Colonic mucosa (tissue), 4 donors: ENCODE data around the gene ALPK1. TPM values are rescaled to one million over a fixed set of nuclear protein-coding genes. Genes with fewer than 3 reads are reported as not detected.

Experiments
- DNase-seq: peaks from one replicate; pipeline ENCODE4 v3.0.0-alpha.2; 2020
- H3K27ac ChIP-seq: fragments of 200-600 bp; one replicate; pipeline ENCODE4 v1.8.0; 2021
- H3K27me3 ChIP-seq: fragments of 200-600 bp; one replicate; pipeline ENCODE4 v1.8.0; 2021
- H3K36me3 ChIP-seq: fragments of 200-600 bp; one replicate; pipeline ENCODE4 v1.8.0; 2021
- H3K4me1 ChIP-seq: fragments of 200-600 bp; one replicate; pipeline ENCODE4 v1.8.0; 2021; ENCODE audit warnings: mild to moderate bottlenecking
- H3K4me3 ChIP-seq: fragments of 200-600 bp; one replicate; pipeline ENCODE4 v1.8.0; 2021
- H3K9ac ChIP-seq, 2 donors: one replicate each; pipeline ENCODE4 v1.7.0; 2013; ENCODE audit warnings: control low read depth in 2 of 2, low read depth in 2 of 2, low read length in 2 of 2
- H3K9me3 ChIP-seq: fragments of 200-600 bp; one replicate; pipeline ENCODE4 v1.8.0; 2021
- intact Hi-C: fragments of 100-400 bp; cut with DNase I; formaldehyde crosslinking; loops from one replicate; pipeline ENCODE4 v1.14.1; 2022
- total RNA-seq, 2 donors: library from RNA; stranded (reverse); fragmentation: NEBNext Ultra II Directional in 1 of 2; extraction: Animal tissue kit (Norgen Biotek cat#: 25700) in 1 of 2; gene quantifications; one replicate each; pipeline ENCODE4 v1.2.1, GENCODE V29; 2021
- TF ChIP-seq, protein P1 (sequence below): fragments of 200-600 bp; IDR thresholded peaks from one replicate; pipeline ENCODE4 v1.8.0; 2022; ENCODE audit warnings: antibody characterized with exemption, mild to moderate bottlenecking
- donor health status: healthy.
- donor health status: DM: no; HTN: no; CAD: no.
- donor health status: DM: no; HTN: no; CAD: no.

Gene ALPK1
- total RNA-seq, 2 donors from 2014 or later, result 22.5 to 22.9 TPM

DNA sequence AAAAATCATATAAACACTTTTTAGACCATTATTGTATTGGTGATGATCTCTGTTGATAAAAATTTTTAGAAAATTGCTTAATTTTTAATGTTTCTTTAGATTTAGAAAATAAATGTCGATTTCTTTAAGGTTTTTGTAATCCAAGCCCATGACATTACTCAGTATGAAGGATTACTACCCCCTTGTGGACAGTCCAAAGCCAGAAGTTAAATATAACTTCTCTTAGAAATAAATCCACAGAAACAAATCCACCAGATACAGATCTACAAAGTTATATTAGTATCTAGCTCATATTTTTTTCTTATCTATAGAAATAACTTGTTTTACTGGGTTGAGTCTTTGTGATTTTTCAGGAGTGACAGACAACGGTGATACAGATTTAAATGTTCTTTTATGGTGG is 30.3 kb upstream of the ALPK1 start:
- DNase-seq, result no peak
- intact Hi-C loops, result no loop called here
- no peak overlapping the region for H3K27ac ChIP-seq
- TF ChIP-seq, protein P1, sequence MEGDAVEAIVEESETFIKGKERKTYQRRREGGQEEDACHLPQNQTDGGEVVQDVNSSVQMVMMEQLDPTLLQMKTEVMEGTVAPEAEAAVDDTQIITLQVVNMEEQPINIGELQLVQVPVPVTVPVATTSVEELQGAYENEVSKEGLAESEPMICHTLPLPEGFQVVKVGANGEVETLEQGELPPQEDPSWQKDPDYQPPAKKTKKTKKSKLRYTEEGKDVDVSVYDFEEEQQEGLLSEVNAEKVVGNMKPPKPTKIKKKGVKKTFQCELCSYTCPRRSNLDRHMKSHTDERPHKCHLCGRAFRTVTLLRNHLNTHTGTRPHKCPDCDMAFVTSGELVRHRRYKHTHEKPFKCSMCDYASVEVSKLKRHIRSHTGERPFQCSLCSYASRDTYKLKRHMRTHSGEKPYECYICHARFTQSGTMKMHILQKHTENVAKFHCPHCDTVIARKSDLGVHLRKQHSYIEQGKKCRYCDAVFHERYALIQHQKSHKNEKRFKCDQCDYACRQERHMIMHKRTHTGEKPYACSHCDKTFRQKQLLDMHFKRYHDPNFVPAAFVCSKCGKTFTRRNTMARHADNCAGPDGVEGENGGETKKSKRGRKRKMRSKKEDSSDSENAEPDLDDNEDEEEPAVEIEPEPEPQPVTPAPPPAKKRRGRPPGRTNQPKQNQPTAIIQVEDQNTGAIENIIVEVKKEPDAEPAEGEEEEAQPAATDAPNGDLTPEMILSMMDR, result peak; percentile 30
- no peaks in the 10 kb centered on the region for H3K4me1 ChIP-seq
- no peaks in the 10 kb centered on the region for H3K9me3 ChIP-seq
- no peaks in the 10 kb centered on the region for H3K36me3 ChIP-seq
- H3K9ac ChIP-seq, result no peak overlapping the region
- H3K4me3 ChIP-seq, result no peak overlapping the region
- H3K27me3 ChIP-seq, result no peaks in the 10 kb centered on the region

DNA sequence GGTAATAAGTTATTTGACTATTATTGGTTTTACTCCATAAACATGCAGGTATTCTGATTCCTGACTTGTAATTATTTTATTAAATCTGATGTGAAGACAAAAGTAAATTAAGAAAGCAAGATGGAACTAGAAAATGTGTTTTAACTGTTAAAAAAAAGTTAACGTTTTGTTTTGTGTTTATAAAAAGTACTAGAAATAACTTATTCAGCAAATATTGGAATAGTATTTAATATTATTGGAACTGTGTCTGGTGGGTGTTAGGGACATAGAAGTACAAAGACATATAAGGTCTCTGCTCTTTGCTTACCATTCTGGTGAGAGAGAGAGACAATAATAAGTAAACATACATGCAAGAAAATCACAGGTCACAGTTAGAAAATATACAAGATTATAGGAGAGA is 27.1 kb upstream of the ALPK1 start:
- Histone ChIP-seq H3K27me3 (no peaks in the 10 kb centered on the region), H3K27ac (no peak overlapping the region), H3K4me1 (no peaks in the 10 kb centered on the region), H3K9me3 (no peaks in the 10 kb centered on the region), H3K4me3 (no peak overlapping the region), H3K9ac (no peak overlapping the region), H3K36me3 (no peaks in the 10 kb centered on the region)
- no peak for DNase-seq
- TF ChIP-seq, protein P1, result no peak
- intact Hi-C loops, result no loop called here

DNA sequence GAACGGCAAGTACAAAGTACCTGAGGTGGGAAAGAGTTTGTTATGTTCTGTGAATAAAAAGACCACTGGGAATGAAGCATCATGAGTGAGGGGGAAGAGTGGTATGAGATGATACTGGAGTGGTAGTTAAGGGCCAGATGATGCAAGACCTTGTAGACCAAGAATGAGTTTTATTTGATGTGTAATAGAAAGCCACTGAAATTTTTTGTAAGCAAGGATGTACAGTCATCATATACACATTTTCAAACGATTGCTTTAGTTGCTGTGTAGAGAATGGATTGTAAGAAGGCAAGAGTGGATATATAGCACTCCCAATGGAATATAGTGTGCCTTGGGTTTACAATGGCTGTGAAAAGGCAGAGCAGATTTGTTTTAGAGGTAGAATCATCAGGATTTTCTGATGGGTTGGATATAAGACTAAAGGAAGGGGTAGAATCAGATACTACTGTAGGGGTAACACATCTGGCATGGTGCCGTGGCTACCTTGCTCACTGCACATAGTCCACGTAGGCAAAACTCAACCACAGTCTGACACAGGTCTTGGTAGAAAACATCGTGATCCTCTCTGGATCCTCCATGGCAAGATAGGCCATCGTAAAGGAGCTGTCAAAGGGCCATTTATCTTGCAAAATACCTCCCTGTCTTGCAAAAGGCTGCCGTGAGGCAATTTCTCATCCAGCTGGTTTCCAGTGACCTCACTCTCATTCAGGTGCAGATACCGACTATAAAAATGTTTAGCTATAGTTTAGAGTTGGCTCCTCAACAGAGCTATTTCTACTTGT is 26.3 kb upstream of the ALPK1 start:
- no peak for DNase-seq
- TF ChIP-seq, protein P1, result no peak
- no peak overlapping the region for H3K27ac ChIP-seq
- no peaks in the 10 kb centered on the region for H3K9me3 ChIP-seq
- H3K4me1 ChIP-seq, result no peaks in the 10 kb centered on the region
- H3K9ac ChIP-seq, result no peak overlapping the region
- no peak overlapping the region for H3K4me3 ChIP-seq
- no peaks in the 10 kb centered on the region for H3K36me3 ChIP-seq
- intact Hi-C loops, result no loop called here
- no peaks in the 10 kb centered on the region for H3K27me3 ChIP-seq

DNA sequence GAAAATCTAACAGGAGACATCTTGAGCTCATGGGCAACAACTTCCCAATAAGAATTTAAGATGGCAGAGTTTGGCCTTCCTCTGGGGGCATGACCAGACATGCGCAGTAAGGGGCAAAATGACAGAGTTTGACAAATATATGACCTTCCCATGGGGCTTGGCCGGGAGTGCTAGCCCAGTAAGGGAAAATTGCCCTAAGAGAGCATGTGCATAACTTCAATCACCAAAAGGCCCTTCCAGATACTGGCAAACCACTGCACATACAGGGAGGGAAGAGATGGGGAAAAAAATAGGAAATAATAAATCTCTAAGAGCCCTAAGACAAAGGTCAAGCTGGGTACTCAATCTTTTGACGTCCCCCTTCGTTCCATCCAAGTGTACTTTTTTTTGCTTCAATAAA is 24.9 kb upstream of the ALPK1 start:
- Histone ChIP-seq H3K27ac (no peak overlapping the region), H3K36me3 (no peaks in the 10 kb centered on the region), H3K4me1 (no peaks in the 10 kb centered on the region), H3K9me3 (no peaks in the 10 kb centered on the region), H3K9ac (no peak overlapping the region), H3K4me3 (no peak overlapping the region), H3K27me3 (no peaks in the 10 kb centered on the region)
- intact Hi-C loops, result no loop called here
- TF ChIP-seq, protein P1, result no peak
- DNase-seq, result no peak

DNA sequence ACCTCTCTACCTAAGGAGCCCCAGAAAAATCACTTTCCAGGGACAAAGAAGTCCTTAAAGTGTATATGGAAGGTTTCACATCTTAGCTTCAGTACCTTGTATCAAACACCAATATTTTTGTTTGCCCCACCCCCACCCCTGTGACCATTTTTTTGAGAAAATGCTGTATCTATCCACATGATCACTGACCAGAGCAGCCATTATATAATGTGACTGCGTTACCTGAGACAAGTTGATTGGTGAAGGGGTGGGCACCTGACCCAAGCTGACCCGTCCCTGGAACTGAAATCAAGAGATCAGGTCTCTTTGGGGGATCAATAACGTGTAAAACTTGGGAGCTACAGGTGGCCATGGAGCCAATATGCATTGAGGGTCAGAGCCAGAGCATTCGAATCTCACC is 22.2 kb upstream of the ALPK1 start:
- intact Hi-C loops, result no loop called here
- DNase-seq, result no peak

More for the DNA sequence above, 22.2 kb upstream of the ALPK1 start:
- H3K4me3 ChIP-seq, result no peak overlapping the region
- TF ChIP-seq, protein P1, result no peak
- no peaks in the 10 kb centered on the region for H3K36me3 ChIP-seq
- no peaks in the 10 kb centered on the region for H3K27me3 ChIP-seq
- no peaks in the 10 kb centered on the region for H3K9me3 ChIP-seq
- H3K4me1 ChIP-seq, result no peaks in the 10 kb centered on the region
- H3K27ac ChIP-seq, result no peak overlapping the region
- no peak overlapping the region for H3K9ac ChIP-seq
